Measurements from ENCODE around the gene NPR1. TPM values are rescaled to one million over a fixed set of nuclear protein-coding genes. Genes with fewer than 3 reads are reported as not detected.

The NPR1 gene
- total and polyA plus RNA-seq, 2 donors (not counting 3 experiments of a cell fraction or from before 2014, with no cell fraction given): 9.8 to 13.3 TPM

DNA sequence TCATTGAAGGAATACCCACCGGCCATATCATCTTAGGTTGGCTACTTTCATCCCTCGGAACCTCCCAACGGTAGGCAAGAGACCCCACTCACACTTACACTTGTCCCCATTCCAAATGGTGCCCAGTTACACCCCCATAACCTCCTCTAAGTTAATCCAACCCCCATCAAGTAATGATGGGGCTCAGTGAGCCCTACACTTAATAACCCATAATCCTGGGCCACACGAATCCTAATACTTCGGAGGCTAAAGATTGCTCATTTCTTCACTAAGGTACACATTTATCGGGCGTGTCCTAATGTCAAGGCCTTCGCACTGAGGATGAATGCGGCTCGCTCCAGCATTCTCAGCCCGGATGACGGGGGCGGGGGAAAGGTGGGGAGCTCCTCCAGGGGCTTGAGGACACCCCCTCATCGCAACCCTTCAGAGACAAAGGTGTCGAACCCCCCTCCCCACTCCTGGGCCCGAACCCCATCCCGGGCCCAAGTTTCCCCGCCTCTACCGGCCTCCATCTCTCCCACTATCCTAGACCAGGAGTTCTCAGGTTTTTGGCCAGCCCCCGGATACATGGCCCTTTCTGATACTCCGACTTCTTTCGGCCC is 8.1 kb upstream of the NPR1 start:
- FAIRE-seq: peak; percentile 4
- CTCF ChIA-PET: interaction anchor here (1.3 to 2.0 kb wide), 2 partner anchors 36 to 78 kb away, joined by 3 to 7 read pairs; partner anchors contain the start of gene CHTOP

DNA sequence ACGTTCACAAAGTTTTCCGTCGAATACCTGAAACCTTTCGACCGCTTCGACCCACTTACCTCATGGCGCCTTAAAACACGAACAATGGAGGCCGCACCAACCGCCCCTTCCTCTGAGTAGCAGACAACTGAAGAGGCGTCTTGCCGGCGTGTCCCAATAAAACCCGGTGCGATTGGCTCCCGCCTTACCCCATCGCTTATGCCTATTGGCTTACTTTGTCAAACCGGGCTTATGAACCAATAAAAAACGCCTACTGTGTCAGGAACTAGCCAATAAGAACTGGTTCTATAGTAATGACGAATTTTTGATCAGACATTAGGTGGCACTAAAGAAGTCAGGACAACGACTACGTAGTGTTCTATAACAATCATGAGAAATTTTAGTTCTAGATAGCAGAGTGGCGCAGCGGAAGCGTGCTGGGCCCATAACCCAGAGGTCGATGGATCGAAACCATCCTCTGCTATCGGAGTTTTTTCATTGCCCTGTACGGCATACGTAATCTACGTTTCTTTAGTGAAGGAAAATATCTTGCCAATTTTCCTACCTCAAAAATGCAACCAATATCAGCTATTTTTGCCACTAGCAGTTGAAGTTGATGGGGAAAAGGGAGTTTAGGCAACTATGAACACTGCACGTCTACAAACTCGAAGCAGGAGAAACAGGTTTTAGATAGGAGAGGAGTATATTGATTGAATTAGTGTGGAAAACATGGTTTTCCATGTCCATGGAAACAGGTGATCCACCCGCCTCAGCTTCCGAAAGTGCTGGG is 7.4 kb upstream of the NPR1 start, which contains the start of gene ILF2:
TSS of gene ILF2 (minus strand) at position 135 of the 769 bp plus-strand sequence. CDS start at position 64, 71 bp downstream.
- Histone ChIP-seq H3K4me1 (ENCODE audit: control insufficient read depth, extremely low read depth, insufficient read depth, low read length) (peaks cover 11% of the 10 kb centered on the region), H3K9me1 (replicated peaks; ENCODE audit: control insufficient read depth, extremely low read depth, insufficient read depth, low read length) (no peaks in the 10 kb centered on the region), H2AFZ (ENCODE audit: low read depth, low read length) (peak within 1 kb of the TSS; percentile 70), H3K79me2 (ENCODE audit: control insufficient read depth, insufficient read depth, low read length) (peaks cover 36% of the 10 kb centered on the region), H3K9me3 (replicated peaks; ENCODE audit: control insufficient read depth, insufficient read depth, low read length) (no peaks in the 10 kb centered on the region), H3K27me3 (ENCODE audit: control insufficient read depth in 2 of 2, insufficient read depth in 2 of 2, low read length in 2 of 2) (no peaks in the 10 kb centered on the region), H3K9ac (replicated peaks; ENCODE audit: extremely low read depth, insufficient read depth, low read length) (peak within 1 kb of the TSS; percentile 98), H3K27ac (ENCODE audit: insufficient read depth, low read depth, low read length) (peak within 1 kb of the TSS; percentile 85), H3K4me3 (replicated peaks in 1 of 3; ENCODE audit: insufficient read depth in 1 of 3, low read depth in 1 of 3, low read length in 3 of 3) (peak within 1 kb of the TSS; percentile 69 to 98 (median 92)), H3K4me2 (ENCODE audit: insufficient read depth, low read length) (peak within 1 kb of the TSS; percentile 91), H3K36me3 (ENCODE audit: control insufficient read depth in 2 of 2, extremely low read depth in 1 of 2, insufficient read depth in 2 of 2, low read length in 2 of 2) (peaks cover 18 to 23% of the 10 kb centered on the region in 2 experiments), H4K20me1 (replicated peaks; ENCODE audit: control insufficient read depth, extremely low read depth, insufficient read depth, low read length) (no peaks in the 10 kb centered on the region)
- no TSS peak for BruUV-seq (replicated peaks)
- ChIA-PET CTCF (interaction anchor here (1.3 to 2.0 kb wide), 5 partner anchors 37 to 316 kb away, joined by 3 to 13 read pairs (median 4); partner anchors contain the start of genes CHTOP and SLC27A3), POLR2A (interaction anchor here (1.4 to 1.6 kb wide), 2 partner anchors 37 to 44 kb away, joined by 4 to 6 read pairs; partner anchors contain the start of genes CHTOP and S100A13)
- dilution Hi-C loops (cut with MboI; ENCODE audit: extremely low pct_ligation_motif_present, low sequenced_read_pairs) (no loop called here), intact Hi-C loops (cut with micrococcal nuclease) (loop anchor here (5.0 kb wide), 1 partner anchor 39 kb away; the partner anchor contains the start of gene CHTOP)
- FAIRE-seq (peak; percentile 99), DNase-seq (ENCODE audit: low read depth, low spot score) (peak; percentile 100)
- TF ChIP-seq EZH2 (IDR thresholded peaks at IDR 0.05; ENCODE audit: borderline replicate concordance, low read depth, low read length, severe bottlenecking): no peak
- TF ChIP-seq GATA2 (IDR thresholded peaks at IDR 0.05; ENCODE audit: insufficient read depth, insufficient read length, low read depth, low read length): peak; percentile 51
- peak; percentile 87 for TF ChIP-seq POLR2AphosphoS5 (IDR thresholded peaks at IDR 0.05; ENCODE audit: insufficient read depth, low read depth, low read length)
- TF ChIP-seq, protein P1, sequence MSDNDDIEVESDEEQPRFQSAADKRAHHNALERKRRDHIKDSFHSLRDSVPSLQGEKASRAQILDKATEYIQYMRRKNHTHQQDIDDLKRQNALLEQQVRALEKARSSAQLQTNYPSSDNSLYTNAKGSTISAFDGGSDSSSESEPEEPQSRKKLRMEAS (IDR thresholded peaks at IDR 0.05; ENCODE audit: insufficient read depth, insufficient read length): no peak
- peak; percentile 95 for TF ChIP-seq POLR2A (IDR thresholded peaks at IDR 0.05; ENCODE audit: low read depth, low read length)
- TF ChIP-seq, protein P2, sequence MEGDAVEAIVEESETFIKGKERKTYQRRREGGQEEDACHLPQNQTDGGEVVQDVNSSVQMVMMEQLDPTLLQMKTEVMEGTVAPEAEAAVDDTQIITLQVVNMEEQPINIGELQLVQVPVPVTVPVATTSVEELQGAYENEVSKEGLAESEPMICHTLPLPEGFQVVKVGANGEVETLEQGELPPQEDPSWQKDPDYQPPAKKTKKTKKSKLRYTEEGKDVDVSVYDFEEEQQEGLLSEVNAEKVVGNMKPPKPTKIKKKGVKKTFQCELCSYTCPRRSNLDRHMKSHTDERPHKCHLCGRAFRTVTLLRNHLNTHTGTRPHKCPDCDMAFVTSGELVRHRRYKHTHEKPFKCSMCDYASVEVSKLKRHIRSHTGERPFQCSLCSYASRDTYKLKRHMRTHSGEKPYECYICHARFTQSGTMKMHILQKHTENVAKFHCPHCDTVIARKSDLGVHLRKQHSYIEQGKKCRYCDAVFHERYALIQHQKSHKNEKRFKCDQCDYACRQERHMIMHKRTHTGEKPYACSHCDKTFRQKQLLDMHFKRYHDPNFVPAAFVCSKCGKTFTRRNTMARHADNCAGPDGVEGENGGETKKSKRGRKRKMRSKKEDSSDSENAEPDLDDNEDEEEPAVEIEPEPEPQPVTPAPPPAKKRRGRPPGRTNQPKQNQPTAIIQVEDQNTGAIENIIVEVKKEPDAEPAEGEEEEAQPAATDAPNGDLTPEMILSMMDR (IDR thresholded peaks at IDR 0.05; ENCODE audit: extremely low read depth in 1 of 2, insufficient read depth in 1 of 2, low read depth in 1 of 2, low read length in 2 of 2): no peak
- peak; percentile 32 for TF ChIP-seq FOS (IDR thresholded peaks at IDR 0.05; ENCODE audit: borderline replicate concordance, insufficient read depth, low read length)
- peak; percentile 27 for TF ChIP-seq JUN (IDR thresholded peaks at IDR 0.05; ENCODE audit: borderline replicate concordance, insufficient read depth, insufficient read length, low read depth)
- peak; percentile 44 for TF ChIP-seq MYC (IDR thresholded peaks at IDR 0.05; ENCODE audit: low read depth, low read length)

More for the DNA sequence above, 8.1 kb upstream of the NPR1 start:
- no peak for DNase-seq (ENCODE audit: low read depth, low spot score)
- no peaks in the 10 kb centered on the region for H3K27me3 ChIP-seq (ENCODE audit: control insufficient read depth in 2 of 2, insufficient read depth in 2 of 2, low read length in 2 of 2)
- H3K9me3 ChIP-seq (replicated peaks; ENCODE audit: control insufficient read depth, insufficient read depth, low read length): no peaks in the 10 kb centered on the region
- H2AFZ ChIP-seq (ENCODE audit: low read depth, low read length): peak overlapping the region; percentile 28
- POLR2A ChIA-PET: no interaction called here
- no peaks in the 10 kb centered on the region for H3K9me1 ChIP-seq (replicated peaks; ENCODE audit: control insufficient read depth, extremely low read depth, insufficient read depth, low read length)
- peak overlapping the region; percentile 98 for H3K9ac ChIP-seq (replicated peaks; ENCODE audit: extremely low read depth, insufficient read depth, low read length)
- H3K4me2 ChIP-seq (ENCODE audit: insufficient read depth, low read length): peak overlapping the region; percentile 91
- TF ChIP-seq POLR2A (IDR thresholded peaks at IDR 0.05; ENCODE audit: low read depth, low read length): no peak
- no peak for TF ChIP-seq GATA2 (IDR thresholded peaks at IDR 0.05; ENCODE audit: insufficient read depth, insufficient read length, low read depth, low read length)
- peak; percentile 33 for TF ChIP-seq POLR2AphosphoS5 (IDR thresholded peaks at IDR 0.05; ENCODE audit: insufficient read depth, low read depth, low read length)
- H3K27ac ChIP-seq (ENCODE audit: insufficient read depth, low read depth, low read length): peak overlapping the region; percentile 85
- intact Hi-C loops (cut with micrococcal nuclease) (loop anchor here (5.0 kb wide), 1 partner anchor 38 kb away; the partner anchor contains the start of gene CHTOP), dilution Hi-C loops (cut with MboI; ENCODE audit: extremely low pct_ligation_motif_present, low sequenced_read_pairs) (no loop called here)
- BruUV-seq (replicated peaks): TSS peak; percentile 61
- no peaks in the 10 kb centered on the region for H4K20me1 ChIP-seq (replicated peaks; ENCODE audit: control insufficient read depth, extremely low read depth, insufficient read depth, low read length)
- peak overlapping the region; percentile 69 to 98 (median 92) for H3K4me3 ChIP-seq (replicated peaks in 1 of 3; ENCODE audit: insufficient read depth in 1 of 3, low read depth in 1 of 3, low read length in 3 of 3)
- H3K79me2 ChIP-seq (ENCODE audit: control insufficient read depth, insufficient read depth, low read length): peaks cover 36% of the 10 kb centered on the region
- H3K36me3 ChIP-seq (ENCODE audit: control insufficient read depth in 2 of 2, extremely low read depth in 1 of 2, insufficient read depth in 2 of 2, low read length in 2 of 2): peaks cover 24 to 25% of the 10 kb centered on the region in 2 experiments
- H3K4me1 ChIP-seq (ENCODE audit: control insufficient read depth, extremely low read depth, insufficient read depth, low read length): peaks cover 11% of the 10 kb centered on the region
